8988T (cell line): ENCODE measurements around the gene AIFM3.
"Not testable (repeated sequence)": the region's sequence is repeated elsewhere in the genome, so short reads cannot be mapped to it uniquely, and the experiment has no call there.

Experiments
- DNase-seq: peaks from one replicate; pipeline ENCODE4 v3.0.0; 2011

AIFM3 gene

GRCh38 chr22:20942203-20942902 is 24.7 kb upstream of the AIFM3 start:
- DNase-seq: not testable (repeated sequence)

GRCh38 chr22:20943104-20943933 is 23.7 kb upstream of the AIFM3 start:
- DNase-seq: no peak

DNA sequence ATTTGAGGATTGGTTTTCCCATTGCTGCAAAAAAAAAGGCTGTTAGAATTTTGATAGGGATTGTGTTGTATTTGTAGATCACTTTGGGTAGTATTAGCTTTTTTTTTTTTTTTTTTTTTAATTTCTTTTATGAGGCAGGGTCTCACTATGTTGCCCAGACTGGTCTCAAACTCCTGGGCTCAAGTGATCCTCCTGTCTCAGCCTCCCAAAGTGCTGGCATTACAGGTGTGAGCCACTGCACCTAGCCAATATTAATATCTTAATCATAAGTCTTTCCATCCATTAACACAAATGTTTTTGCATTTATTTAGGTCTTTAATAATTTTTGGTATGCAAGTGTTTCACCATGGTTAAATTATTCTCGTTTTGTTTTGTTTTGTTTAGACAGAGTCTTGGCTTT is 23.0 kb upstream of the AIFM3 start:
- DNase-seq: no peak

GRCh38 chr22:20945578-20945934 is 21.5 kb upstream of the AIFM3 start:
- DNase-seq: no peak

DNA sequence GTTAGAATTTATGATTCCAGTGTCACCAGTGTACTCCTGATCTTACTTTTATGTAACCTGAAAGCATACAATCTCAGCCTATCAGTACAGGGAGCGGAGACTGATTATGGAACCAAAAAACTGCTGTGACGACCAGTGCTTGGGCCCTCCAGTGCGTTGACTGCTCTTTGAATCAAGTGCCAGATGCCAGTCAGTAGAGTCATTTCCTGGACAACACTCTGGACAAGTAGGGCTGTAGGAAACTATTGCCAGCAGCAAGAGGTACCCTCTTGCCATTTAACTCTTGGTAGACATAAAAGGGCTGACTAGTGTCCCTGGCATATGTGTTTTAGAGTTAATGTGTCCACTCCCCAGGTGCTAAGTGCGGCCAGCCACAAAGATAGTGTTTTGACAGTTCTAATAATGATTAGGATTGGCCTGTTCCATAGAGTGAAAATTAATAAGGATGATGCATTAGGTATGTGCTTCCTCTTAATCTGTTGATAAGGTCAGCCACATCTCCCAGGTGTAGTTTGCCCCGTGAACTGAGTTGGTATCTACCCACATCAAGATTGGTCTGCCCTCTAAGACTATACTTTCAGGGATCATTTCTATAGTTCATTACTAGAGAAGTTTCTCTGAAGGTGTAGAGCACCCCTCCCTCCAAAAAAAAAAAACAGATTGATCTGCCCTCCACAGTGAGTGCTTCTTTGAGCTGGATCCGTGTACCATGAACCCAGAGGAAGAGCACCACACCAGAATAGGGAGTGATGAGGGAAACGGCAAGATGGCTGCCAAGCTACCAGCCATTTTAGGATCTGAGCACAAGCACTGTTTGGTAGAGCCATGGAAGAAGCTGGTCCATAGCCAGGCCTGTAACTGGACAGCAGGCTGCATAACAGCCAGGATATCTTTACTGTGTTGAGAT is 20.7 kb upstream of the AIFM3 start:
- DNase-seq: no peak

DNA sequence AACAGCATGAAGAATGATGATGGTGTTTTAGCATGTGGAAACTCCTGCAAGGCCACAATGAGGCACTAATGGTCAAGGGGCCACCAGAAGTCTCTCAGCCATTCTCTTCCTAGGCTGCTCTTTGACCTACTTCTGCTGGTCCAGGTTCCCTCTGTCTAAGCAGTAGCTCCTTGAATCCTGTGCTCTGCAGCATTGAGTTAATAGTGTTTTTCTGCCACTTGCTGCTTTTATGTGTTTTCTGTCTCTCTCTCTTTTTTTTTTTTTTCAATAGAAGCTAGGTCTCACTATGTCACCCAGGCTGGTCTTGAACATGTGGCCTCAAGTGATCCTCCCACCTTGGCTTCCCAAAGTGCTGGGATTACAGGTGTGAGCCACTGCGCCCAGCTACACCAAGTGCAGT is 20.1 kb upstream of the AIFM3 start:
- no peak for DNase-seq

GRCh38 chr22:20948450-20948849 is 18.6 kb upstream of the AIFM3 start:
- no peak for DNase-seq

- no peak for DNase-seq
These were observed 18.1 kb upstream of the AIFM3 start for GRCh38 chr22:20948989-20949388.

GRCh38 chr22:20949698-20950183 is 17.3 kb upstream of the AIFM3 start:
- DNase-seq: no peak

DNA sequence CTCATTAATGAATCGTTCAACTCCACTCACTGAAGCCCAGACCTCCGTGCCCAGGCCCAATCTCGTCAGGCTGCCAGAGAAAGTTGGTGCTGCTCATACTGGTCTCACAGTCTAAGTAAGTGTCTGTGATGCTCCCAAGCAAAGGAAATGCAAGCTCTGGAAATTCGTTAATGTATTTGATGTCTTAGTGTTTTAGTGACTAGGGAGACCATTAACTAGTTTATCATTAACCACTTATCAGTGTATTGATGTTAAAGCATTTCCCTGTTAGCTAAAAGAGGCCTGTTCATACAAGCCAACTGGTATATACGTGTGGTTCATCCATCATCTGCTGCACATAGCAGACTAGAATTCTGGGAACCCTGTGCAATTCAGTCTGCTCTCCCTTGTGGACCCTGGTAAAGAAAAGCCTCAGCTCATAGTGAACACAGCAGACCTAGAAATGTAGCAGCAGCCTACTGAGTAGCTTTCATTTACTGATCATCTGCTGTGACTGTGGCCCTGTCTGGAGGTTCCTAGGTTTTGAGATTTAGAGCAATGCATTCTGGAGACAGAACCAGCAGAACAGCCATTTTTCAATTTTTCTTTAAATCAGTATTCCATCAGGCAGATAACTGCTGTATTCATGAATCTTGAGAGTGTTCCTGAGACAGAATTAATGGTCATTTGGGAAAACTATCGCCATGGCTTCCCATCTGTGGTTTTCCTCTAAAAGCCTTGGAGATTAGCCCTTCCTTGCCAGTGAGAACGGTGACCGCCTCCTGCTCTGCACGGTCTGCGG is 15.7 kb upstream of the AIFM3 start:
- no peak for DNase-seq

GRCh38 chr22:20951932-20952380 is 15.1 kb upstream of the AIFM3 start:
- DNase-seq: no peak

- DNase-seq: no peak
These were observed 14.3 kb upstream of the AIFM3 start for GRCh38 chr22:20952544-20953341.

DNA sequence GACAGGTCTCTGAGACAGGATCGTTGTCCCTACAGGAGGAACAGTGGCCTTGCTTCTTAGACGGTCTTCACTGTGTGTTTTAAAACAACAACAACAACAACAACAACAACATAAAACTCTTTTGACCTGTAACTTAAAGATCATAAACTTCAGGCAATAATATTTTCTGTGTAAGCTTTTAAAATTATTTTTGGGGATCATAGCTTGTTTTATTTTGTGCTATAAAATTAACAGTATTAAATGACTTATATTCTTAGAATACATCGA is 13.8 kb upstream of the AIFM3 start:
- no peak for DNase-seq

- DNase-seq: no peak
These were observed 13.2 kb upstream of the AIFM3 start for GRCh38 chr22:20953668-20954500.

DNA sequence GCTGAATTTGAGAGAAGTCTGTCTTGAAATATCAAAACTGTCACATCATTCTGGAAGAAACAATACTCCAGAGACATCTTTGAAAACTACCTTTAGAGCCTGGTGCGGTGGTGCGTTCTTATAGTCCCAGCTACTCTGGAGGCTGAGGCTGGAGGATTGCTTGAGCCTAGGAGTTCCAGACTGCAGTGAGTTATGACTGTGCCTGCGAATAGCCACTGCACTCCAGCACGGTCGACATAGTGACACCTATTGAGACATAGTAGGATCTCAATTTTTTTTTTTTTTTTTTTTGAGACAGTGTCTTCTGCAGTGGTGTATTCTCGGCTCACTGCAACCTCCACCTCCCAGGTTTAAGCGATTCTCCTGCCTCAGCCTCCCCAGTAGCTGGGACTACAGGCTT is 11.5 kb upstream of the AIFM3 start:
- DNase-seq: no peak

DNA sequence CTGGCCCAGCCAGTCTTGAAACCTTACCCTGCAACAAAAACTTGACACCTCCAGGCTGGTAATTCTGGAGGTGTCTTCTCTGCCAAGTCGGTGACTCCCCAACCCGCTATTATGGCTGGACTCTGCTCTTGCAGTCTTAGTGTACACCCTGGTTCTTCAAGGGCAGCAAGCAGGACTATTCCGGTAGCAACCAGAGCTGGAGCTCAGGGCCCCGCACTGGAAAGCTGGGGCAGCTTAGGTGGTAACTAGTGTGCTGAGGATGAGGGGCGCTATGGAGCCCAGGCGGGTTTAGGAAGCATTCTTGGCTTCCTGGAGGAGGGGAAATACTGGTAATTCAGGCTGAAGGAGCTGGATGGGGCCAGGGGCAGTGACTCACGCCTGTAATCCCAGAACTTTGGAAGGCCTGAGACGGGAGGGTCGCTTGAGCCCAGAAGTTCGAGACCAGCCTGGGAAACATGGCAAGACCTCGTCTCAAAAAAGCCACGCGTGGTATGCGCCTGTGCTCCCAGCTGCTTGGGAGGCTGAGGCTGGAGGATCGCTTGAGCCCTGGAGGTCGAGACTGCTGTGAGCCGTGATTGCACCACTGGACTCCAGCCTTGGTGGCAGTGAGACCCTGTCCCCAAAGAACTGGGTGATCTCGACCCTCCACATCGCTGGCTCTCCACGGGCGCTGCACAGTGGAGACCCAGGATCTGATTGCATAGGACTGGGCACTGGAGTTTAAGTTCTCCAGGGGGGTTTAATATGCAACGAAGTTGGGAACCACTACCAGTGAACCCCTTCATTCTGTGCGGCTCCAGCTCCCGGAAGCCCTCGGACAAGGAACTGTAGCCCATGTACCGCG is 10.6 kb upstream of the AIFM3 start:
- no peak for DNase-seq

DNA sequence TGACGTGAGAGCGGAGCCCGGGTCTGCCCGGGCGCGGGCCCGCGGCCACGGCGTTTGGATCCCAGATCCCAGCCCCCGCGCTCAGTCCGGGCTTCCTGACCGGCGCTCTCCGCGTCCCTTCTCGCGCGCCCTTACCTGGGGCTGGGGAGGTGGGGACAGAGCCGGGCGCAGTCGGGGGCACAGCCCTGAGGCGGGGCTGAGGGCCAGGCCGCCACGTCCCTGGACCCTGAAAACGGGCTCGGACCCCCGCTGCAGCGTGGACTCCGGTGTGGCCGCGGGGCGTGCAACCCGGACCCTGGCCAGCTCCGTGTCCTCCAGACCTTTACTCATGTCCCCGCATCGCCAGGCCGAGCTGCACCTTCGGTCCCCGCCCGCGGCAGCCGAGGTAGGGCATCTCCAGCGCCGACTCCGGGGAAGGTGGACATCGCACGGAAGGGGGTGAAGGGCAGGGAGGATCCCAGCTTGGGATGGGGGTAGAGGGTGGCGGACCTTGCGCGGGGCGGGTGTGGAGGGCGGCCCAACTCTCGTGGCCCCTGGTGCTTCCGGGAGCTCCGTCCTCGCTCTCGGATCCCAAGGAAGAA is 9.9 kb upstream of the AIFM3 start:
- DNase-seq: no peak

GRCh38 chr22:20957683-20958431 is 9.2 kb upstream of the AIFM3 start:
- DNase-seq: no peak
